Measurements from ENCODE around the gene XIST.
"Not testable (repeated sequence)": the region's sequence is repeated elsewhere in the genome, so short reads cannot be mapped to it uniquely, and the experiment has no call there.

DNA sequence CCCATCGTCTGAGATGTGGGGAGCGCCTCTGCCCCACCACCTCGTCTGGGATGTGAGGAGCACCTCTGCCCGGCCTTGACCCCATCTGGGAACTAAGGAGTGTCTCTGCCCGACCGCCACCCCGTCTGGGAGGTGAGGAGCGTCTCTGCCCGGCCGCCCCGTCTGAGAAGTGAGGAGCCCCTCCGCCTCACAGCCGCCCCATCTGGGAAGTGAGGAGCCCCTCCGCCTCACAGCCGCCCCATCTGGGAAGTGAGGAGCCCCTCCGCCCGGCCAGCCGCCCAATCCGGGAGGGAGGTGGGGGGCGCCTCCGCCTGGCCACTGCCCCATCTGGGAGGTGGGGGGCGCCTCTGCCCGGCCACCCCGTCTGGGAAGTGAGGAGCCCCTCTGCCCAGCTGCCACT lies 29.7 kb upstream of the XIST start:
- not testable (repeated sequence) for TF ChIP-seq TCF7 (IDR thresholded peaks at IDR 0.05; ENCODE audit: borderline replicate concordance); RCOR1 (IDR thresholded peaks at IDR 0.05; ENCODE audit: borderline replicate concordance in 1 of 2, low read depth in 2 of 2, low read length in 2 of 2); TCF3 (CRISPR knock-in tag; IDR thresholded peaks at IDR 0.05); ZBED1 (IDR thresholded peaks at IDR 0.05); ZNF274 (IDR thresholded peaks at IDR 0.05; ENCODE audit: borderline replicate concordance, low read depth, low read length); POLR2A (conservative IDR thresholded peaks at IDR 0.05); SETDB1 (IDR thresholded peaks at IDR 0.05; ENCODE audit: low read length)
- TF ChIP-seq, protein P1, sequence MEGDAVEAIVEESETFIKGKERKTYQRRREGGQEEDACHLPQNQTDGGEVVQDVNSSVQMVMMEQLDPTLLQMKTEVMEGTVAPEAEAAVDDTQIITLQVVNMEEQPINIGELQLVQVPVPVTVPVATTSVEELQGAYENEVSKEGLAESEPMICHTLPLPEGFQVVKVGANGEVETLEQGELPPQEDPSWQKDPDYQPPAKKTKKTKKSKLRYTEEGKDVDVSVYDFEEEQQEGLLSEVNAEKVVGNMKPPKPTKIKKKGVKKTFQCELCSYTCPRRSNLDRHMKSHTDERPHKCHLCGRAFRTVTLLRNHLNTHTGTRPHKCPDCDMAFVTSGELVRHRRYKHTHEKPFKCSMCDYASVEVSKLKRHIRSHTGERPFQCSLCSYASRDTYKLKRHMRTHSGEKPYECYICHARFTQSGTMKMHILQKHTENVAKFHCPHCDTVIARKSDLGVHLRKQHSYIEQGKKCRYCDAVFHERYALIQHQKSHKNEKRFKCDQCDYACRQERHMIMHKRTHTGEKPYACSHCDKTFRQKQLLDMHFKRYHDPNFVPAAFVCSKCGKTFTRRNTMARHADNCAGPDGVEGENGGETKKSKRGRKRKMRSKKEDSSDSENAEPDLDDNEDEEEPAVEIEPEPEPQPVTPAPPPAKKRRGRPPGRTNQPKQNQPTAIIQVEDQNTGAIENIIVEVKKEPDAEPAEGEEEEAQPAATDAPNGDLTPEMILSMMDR (IDR thresholded peaks at IDR 0.05 in 2 of 3, conservative IDR thresholded peaks at IDR 0.05 in 1 of 3; ENCODE audit: insufficient read depth in 2 of 3, low read depth in 1 of 3, low read length in 3 of 3): not testable (repeated sequence)
- TF ChIP-seq, protein P2, sequence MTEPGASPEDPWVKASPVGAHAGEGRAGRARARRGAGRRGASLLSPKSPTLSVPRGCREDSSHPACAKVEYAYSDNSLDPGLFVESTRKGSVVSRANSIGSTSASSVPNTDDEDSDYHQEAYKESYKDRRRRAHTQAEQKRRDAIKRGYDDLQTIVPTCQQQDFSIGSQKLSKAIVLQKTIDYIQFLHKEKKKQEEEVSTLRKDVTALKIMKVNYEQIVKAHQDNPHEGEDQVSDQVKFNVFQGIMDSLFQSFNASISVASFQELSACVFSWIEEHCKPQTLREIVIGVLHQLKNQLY (CRISPR knock-in tag; conservative IDR thresholded peaks at IDR 0.05): not testable (repeated sequence)

Measured in K562 (cell line).